GM18502 (cell line): ENCODE results near the gene LEPR.

ENCODE experiments used
- ATAC-seq: cut with Tn5 transposase; IDR thresholded peaks from one replicate; pipeline ENCODE4 v1.9.1; 2021; ENCODE audit warnings: mild to moderate bottlenecking; ENCODE audit not compliant: unreplicated experiment, poor library complexity

LEPR gene

GRCh38 chr1:65412256-65412983, 8.0 kb upstream of the LEPR start:
- ATAC-seq, result no peak

GRCh38 chr1:65412984-65413375, 7.5 kb upstream of the LEPR start:
- no peak for ATAC-seq

GRCh38 chr1:65414538-65414937, 5.9 kb upstream of the LEPR start:
- no peak for ATAC-seq

- ATAC-seq, result no peak
Measured at GRCh38 chr1:65416767-65417166, 3.7 kb upstream of the LEPR start.

GRCh38 chr1:65417729-65418128, 2.7 kb upstream of the LEPR start:
- ATAC-seq, result no peak

GRCh38 chr1:65418522-65419185, 1.8 kb upstream of the LEPR start:
- ATAC-seq, result no peak

- ATAC-seq, result peak; percentile 92
Measured at GRCh38 chr1:65419681-65420589, 533 bp upstream of the LEPR start.

- no peak for ATAC-seq
Measured at GRCh38 chr1:65421351-65422025, 1.0 kb downstream of the LEPR start.

GRCh38 chr1:65422241-65423203, 2.1 kb downstream of the LEPR start:
- ATAC-seq, result no peak

GRCh38 chr1:65423884-65424572, 3.6 kb downstream of the LEPR start:
- ATAC-seq, result no peak

- ATAC-seq, result no peak
Measured at GRCh38 chr1:65424573-65424889, 4.1 kb downstream of the LEPR start.

- ATAC-seq, result no peak
Measured at GRCh38 chr1:65425006-65425405, 4.5 kb downstream of the LEPR start.

- no peak for ATAC-seq
Measured at GRCh38 chr1:65425697-65426096, 5.2 kb downstream of the LEPR start.

GRCh38 chr1:65429078-65429477, 8.6 kb downstream of the LEPR start:
- no peak for ATAC-seq

- no peak for ATAC-seq
Measured at GRCh38 chr1:65429806-65430205, 9.3 kb downstream of the LEPR start.

- ATAC-seq, result peak; percentile 73
Measured at GRCh38 chr1:65431111-65431705, 10.7 kb downstream of the LEPR start.

- no peak for ATAC-seq
Measured at GRCh38 chr1:65432918-65433317, 12.4 kb downstream of the LEPR start.

- ATAC-seq, result no peak
Measured at GRCh38 chr1:65434255-65434654, 13.8 kb downstream of the LEPR start.

GRCh38 chr1:65434760-65435159, 14.3 kb downstream of the LEPR start:
- no peak for ATAC-seq
